ENCODE results near the gene ZNF507.

Gene ZNF507

DNA sequence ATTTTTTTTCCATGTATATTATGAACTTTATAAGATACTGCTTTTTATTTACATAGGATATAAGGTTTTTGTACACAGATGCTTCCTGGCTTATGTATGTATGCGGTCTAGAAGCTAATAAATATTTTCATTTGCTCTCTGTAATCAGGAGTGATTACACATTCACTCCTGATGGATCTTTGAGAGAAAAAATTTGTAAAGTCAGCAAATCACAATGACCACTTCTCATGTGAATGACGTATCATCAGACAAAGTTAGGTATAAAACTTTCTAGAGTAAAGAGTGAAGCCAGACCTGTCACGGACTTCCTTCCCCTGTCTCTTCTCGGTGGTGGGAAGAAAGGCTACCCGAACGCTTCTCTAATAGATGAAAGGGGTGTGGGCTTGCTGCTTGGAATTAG is 91.3 kb downstream of the ZNF507 start:
- Histone ChIP-seq H3K9me3 (no peaks in the 10 kb centered on the region), H3K36me3 (peaks cover 37% of the 10 kb centered on the region), H3K27ac (no peak overlapping the region), H3K4me1 (ENCODE audit: control insufficient read depth in 1 of 2, insufficient read depth in 1 of 2, low read depth in 1 of 2, low read length in 1 of 2) (peaks cover 3 to 6% of the 10 kb centered on the region in 2 experiments), H3K4me3 (ENCODE audit: low read depth in 1 of 2, low read length in 1 of 2) (no peak overlapping the region), H3K27me3 (no peaks in the 10 kb centered on the region)
- TF ChIP-seq, protein P1, sequence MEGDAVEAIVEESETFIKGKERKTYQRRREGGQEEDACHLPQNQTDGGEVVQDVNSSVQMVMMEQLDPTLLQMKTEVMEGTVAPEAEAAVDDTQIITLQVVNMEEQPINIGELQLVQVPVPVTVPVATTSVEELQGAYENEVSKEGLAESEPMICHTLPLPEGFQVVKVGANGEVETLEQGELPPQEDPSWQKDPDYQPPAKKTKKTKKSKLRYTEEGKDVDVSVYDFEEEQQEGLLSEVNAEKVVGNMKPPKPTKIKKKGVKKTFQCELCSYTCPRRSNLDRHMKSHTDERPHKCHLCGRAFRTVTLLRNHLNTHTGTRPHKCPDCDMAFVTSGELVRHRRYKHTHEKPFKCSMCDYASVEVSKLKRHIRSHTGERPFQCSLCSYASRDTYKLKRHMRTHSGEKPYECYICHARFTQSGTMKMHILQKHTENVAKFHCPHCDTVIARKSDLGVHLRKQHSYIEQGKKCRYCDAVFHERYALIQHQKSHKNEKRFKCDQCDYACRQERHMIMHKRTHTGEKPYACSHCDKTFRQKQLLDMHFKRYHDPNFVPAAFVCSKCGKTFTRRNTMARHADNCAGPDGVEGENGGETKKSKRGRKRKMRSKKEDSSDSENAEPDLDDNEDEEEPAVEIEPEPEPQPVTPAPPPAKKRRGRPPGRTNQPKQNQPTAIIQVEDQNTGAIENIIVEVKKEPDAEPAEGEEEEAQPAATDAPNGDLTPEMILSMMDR (IDR thresholded peaks at IDR 0.05): no peak

GRCh38 chr19:32437096-32437495 is 91.7 kb downstream of the ZNF507 start:
- Histone ChIP-seq H3K27ac (no peak overlapping the region), H3K4me1 (ENCODE audit: control insufficient read depth in 1 of 2, insufficient read depth in 1 of 2, low read depth in 1 of 2, low read length in 1 of 2) (peaks cover 7 to 10% of the 10 kb centered on the region in 2 experiments), H3K36me3 (peaks cover 37% of the 10 kb centered on the region), H3K9me3 (no peaks in the 10 kb centered on the region), H3K27me3 (no peaks in the 10 kb centered on the region), H3K4me3 (ENCODE audit: low read depth in 1 of 2, low read length in 1 of 2) (no peak overlapping the region)
- TF ChIP-seq, protein P1 (IDR thresholded peaks at IDR 0.05): no peak

Measured in neutrophil (primary cell).